Fibroblast of lung (primary cell): Measurements from ENCODE around the gene ZC3H10.

Experiments
- EZH2 ChIP-seq: IDR thresholded peaks from 2 replicates; pipeline ENCODE4 v1.5.1; 2012; ENCODE audit warnings: low read length, control low read depth, mild to moderate bottlenecking; ENCODE audit errors: missing control alignments
- TF ChIP-seq, protein P1 (sequence below), 2 donors: IDR thresholded peaks in 1 of 2; conservative IDR thresholded peaks in 1 of 2; 1 replicate in 1 of 2; 2 replicates in 1 of 2; pipeline ENCODE4 v1.5.1; 2011 to 2012; ENCODE audit warnings: low read length in 2 of 2, control low read depth in 1 of 2, inconsistent platforms in 1 of 2, low read depth in 1 of 2, mild to moderate bottlenecking in 1 of 2

GRCh38 chr12:56101045-56101444 lies 17.0 kb upstream of the ZC3H10 start:
- TF ChIP-seq, protein P1, sequence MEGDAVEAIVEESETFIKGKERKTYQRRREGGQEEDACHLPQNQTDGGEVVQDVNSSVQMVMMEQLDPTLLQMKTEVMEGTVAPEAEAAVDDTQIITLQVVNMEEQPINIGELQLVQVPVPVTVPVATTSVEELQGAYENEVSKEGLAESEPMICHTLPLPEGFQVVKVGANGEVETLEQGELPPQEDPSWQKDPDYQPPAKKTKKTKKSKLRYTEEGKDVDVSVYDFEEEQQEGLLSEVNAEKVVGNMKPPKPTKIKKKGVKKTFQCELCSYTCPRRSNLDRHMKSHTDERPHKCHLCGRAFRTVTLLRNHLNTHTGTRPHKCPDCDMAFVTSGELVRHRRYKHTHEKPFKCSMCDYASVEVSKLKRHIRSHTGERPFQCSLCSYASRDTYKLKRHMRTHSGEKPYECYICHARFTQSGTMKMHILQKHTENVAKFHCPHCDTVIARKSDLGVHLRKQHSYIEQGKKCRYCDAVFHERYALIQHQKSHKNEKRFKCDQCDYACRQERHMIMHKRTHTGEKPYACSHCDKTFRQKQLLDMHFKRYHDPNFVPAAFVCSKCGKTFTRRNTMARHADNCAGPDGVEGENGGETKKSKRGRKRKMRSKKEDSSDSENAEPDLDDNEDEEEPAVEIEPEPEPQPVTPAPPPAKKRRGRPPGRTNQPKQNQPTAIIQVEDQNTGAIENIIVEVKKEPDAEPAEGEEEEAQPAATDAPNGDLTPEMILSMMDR (conservative IDR thresholded peaks at IDR 0.05 in 1 of 2, IDR thresholded peaks at IDR 0.05 in 1 of 2; ENCODE audit: low read depth in 1 of 2, low read length in 2 of 2): no peak
- TF ChIP-seq EZH2: no peak
